ENCODE data around the gene RNF181. TPM values are rescaled to one million over a fixed set of nuclear protein-coding genes. Genes with fewer than 3 reads are reported as not detected.
A peak's percentile ranks its signal among the peaks of the same experiment; 100 is the strongest.

Gene RNF181
- total and polyA plus RNA-seq, 2 of the 13 experiments (the other 11 are each of a cell fraction or from before 2014, with no cell fraction given): 224 to 578 TPM

- TF ChIP-seq ZNF850 (CRISPR knock-in tag; conservative IDR thresholded peaks at IDR 0.05) (no peak), STAT6 (CRISPR knock-in tag; IDR thresholded peaks at IDR 0.05; ENCODE audit: borderline replicate concordance) (no peak), PBX3 (CRISPR knock-in tag; IDR thresholded peaks at IDR 0.05; ENCODE audit: borderline replicate concordance) (no peak), YY1 (IDR thresholded peaks at IDR 0.05; ENCODE audit: insufficient read depth, insufficient replicate concordance, low read depth, low read length) (no peak), ZNF746 (CRISPR knock-in tag; IDR thresholded peaks at IDR 0.05) (peak; percentile 76), KIAA2018 (CRISPR knock-in tag; IDR thresholded peaks at IDR 0.05; ENCODE audit: borderline replicate concordance) (no peak), ISL2 (CRISPR knock-in tag; IDR thresholded peaks at IDR 0.05) (no peak), SRSF1 (optimal IDR thresholded peaks at IDR 0.05; ENCODE audit: low read depth, low read length) (no peak), DZIP1 (CRISPR knock-in tag; IDR thresholded peaks at IDR 0.05) (no peak), CSRNP2 (CRISPR knock-in tag; conservative IDR thresholded peaks at IDR 0.05; ENCODE audit: low read depth) (no peak)
Measured at GRCh38 chr2:85584857-85585780, 10.4 kb upstream of the RNF181 start (continued).
